Right forelimb (tissue), 1 donor: ENCODE results near the gene CFL1.
A peak's percentile ranks its signal among the peaks of the same experiment; 100 is the strongest.

Experiments used
- DNase-seq: peaks from one replicate; pipeline ENCODE4 v3.0.0-alpha.2; 2018

CFL1 gene

GRCh38 chr11:65887723-65888162, 29.8 kb upstream of the CFL1 start:
- peak; percentile 37 for DNase-seq

GRCh38 chr11:65886826-65887722, 29.1 kb upstream of the CFL1 start:
- DNase-seq = peak; percentile 40

GRCh38 chr11:65885808-65886536, 28.0 kb upstream of the CFL1 start:
- DNase-seq = no peak

DNA sequence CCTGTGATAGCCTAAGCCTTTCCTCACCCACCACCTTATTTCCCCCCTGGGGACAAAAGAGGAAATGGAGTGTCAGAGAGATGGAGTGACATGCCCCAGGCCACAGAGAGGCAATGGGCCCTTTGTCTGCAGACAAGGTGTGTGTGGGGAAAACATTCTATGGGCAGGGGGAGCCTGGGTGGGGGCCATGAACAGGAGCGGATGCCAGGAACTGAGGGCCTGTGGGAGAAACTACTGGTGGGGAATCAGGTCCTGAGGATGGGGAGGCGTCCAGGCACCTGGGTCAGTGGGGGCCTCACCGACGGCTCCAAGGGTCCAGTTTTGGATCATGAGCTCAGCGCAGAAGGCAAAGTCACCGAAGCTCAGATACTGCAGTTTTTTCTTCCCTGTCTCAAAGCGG, 27.3 kb upstream of the CFL1 start:
- no peak for DNase-seq

DNA sequence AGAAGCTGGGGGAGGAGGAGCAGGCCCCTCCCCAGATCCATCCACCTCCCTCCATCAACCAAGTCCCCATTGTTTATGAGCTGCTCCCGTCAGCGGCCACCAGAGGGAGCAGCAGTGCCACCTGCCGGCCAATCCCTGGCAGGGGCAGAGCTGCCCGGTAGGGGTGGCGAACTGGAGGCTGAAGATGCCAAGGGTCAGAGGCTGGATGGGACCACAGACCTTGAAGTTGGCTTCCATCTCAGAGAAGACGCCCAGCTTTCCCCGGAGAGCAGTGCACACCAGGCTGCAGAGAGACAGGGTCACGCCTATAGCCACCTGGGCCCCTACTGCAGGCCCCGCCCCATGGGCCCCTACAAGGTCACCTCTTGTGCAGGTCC, 26.7 kb upstream of the CFL1 start:
- peak; percentile 85 for DNase-seq

DNA sequence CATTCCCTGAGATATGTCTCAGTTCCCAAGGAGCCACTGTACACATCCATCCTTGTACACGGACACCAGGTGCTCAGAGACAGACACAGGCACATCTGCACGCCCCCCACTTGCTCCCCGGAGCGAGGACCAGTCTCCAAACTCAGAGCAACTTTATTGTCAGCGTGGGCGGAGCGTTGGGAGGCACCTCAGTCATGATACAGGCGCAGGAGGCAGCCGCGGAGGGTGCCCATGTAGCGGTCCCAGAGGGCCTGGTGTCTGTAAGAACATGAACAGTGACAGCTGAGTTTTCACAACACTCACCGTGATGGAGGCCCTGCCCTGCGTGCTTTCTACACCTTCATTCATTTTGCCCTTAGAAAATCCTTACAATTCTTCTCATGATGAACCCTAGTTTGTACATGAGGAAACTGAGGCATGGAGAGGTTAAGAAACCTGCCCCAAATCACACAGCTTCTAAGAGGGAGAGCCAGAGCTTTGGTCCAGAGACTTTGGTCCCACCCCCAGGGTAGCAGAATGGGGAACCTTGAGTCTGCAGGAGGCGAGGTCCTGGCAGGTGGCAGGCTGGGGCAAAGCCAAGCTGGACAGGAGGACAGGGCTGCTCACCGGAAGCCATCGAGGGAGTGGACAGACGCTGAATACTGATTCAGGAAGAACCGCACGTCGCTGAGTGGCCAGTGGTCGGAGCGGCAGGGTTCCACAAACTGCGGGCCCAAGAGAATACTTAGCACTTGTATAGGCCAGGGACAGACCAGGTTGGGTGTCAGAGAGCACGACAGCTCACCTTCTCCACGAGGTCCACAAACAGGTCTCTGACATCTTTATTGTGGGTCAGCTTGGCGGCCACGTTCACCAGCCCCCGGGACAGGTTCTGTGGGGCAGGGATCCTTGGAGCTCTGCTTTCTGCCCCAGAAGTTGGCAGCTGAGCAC, 26.1 kb upstream of the CFL1 start:
- DNase-seq = peak; percentile 46

DNA sequence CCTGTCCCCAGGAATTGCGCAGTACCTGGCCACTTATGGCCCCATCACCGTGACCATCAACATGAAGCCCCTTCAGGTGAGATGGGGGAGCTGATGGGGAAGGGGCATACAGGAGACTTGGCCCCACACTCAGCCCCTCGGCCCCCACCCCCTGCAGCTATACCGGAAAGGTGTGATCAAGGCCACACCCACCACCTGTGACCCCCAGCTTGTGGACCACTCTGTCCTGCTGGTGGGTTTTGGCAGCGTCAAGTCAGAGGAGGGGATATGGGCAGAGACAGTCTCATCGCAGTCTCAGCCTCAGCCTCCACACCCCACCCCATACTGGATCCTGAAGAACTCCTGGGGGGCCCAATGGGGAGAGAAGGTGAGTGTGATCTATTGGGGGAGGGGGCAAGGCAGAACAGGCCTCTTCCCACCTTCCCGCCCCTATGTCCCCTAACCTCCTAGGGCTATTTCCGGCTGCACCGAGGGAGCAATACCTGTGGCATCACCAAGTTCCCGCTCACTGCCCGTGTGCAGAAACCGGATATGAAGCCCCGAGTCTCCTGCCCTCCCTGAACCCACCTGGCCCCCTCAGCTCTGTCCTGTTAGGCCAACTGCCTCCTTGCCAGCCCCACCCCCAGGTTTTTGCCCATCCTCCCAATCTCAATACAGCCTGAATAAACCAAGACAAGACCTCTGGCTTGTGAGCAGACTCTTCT, 25.2 kb upstream of the CFL1 start:
- DNase-seq = no peak

GRCh38 chr11:65882120-65883057, 24.4 kb upstream of the CFL1 start:
- DNase-seq = peak; percentile 37

- no peak for DNase-seq
Observed at GRCh38 chr11:65880844-65881421, 23.0 kb upstream of the CFL1 start.

GRCh38 chr11:65880027-65880426, 22.0 kb upstream of the CFL1 start:
- DNase-seq = no peak

DNA sequence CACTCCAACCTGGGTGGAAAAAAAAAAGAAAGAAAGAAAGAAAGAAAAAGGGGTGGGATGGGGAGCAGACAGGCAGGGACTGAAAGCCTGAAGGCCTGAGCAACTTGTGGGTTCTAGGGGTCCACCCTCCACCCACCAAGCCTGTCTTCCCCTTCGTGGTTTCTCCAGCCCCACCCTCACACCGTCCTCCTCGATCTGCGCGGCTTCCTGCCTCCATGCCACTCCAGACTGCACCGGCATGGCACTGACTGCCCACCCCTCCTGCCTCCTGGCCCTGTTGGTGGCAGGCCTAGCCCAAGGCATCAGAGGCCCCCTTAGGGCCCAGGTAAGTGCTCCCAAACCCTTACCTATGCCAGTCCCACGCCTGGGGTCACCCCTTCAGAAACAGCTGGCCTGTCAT, 21.6 kb upstream of the CFL1 start, which contains the start of gene CTSW:
TSS of gene CTSW (plus strand) at position 221 of the 400 bp plus-strand sequence. CDS start at position 239, 18 bp downstream.
- DNase-seq = no peak

GRCh38 chr11:65873318-65874156, 15.6 kb upstream of the CFL1 start:
- DNase-seq = peak; percentile 97

GRCh38 chr11:65872586-65873317, 14.8 kb upstream of the CFL1 start, which contains the start of gene EFEMP2:
EFEMP2 (minus strand) TSS chr11:65872800; CDS start chr11:65872354, 446 bp downstream.
- peak; percentile 86 for DNase-seq

GRCh38 chr11:65871811-65872548, 14.0 kb upstream of the CFL1 start:
- DNase-seq = no peak

DNA sequence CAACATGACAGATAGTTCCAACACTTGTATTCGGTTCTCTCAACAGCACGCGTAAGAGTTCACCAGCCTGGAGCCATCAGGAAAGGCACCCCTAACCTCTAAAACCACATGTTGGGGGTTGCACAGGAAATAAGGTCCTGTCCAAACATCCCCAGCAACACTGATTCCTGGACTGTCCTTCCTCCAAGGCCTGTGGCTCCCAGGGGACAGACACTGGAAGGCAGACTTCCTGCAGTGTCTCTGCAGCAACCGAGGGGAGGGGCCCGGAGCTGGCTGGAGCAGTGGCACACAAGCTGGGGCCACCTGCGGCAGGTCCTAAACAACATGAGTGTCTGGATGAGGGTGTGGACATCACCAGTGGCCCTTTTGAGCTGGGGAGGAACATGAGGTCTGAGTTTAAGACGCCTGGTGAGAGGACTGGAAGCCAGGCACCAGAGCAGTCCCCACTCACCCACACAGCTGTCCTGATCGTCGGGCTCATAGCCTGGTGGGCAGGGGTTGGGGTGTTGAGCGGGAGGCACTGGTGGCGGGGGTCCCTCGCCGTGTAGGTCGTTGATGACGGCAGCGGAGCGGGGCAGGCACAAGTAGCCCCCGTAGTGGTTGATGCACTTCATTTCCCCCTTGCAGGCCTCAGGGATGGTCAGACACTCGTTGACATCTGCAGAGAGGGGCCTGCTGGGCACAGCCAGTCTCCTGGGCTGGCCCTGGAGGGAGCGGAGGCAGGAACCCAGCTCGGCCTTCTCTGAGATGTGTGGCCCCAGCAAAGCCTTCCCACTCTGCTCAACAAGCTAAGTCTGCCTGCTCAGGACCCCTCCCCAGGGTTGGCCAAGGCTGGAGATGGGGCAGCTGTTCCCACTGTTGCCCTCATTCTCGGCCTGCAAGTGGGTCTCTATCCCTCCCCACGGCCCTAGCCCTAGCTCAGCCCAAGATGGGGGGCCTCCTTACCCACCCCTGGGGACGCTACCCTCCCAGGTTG, 13.0 kb upstream of the CFL1 start:
- no peak for DNase-seq

GRCh38 chr11:65870307-65870658, 12.3 kb upstream of the CFL1 start:
- no peak for DNase-seq
